ENCODE measurements around the gene TMEM266. TPM values are rescaled to one million over a fixed set of nuclear protein-coding genes. Genes with fewer than 3 reads are reported as not detected.

TMEM266 gene
- total RNA-seq, 1 experiment from 2014 or later: 0.10 TPM

GRCh38 chr15:76134537-76134936, 74.8 kb downstream of the TMEM266 start:
- DNase-seq: no peak
- Histone ChIP-seq H3K27ac (no peak overlapping the region), H3K27me3 (no peaks in the 10 kb centered on the region), H3K4me1 (no peaks in the 10 kb centered on the region), H3K4me3 (no peak overlapping the region), H3K36me3 (no peaks in the 10 kb centered on the region), H3K9me3 (replicated peaks) (no peaks in the 10 kb centered on the region)

- no peaks in the 10 kb centered on the region for H3K9me3 ChIP-seq (replicated peaks)
- H3K27ac ChIP-seq: no peak overlapping the region
Observed at GRCh38 chr15:76135516-76135915, 75.7 kb downstream of the TMEM266 start.

GRCh38 chr15:76138436-76138835, 78.7 kb downstream of the TMEM266 start:
- no peak overlapping the region for H3K27ac ChIP-seq
- H3K36me3 ChIP-seq: no peaks in the 10 kb centered on the region
- no peaks in the 10 kb centered on the region for H3K9me3 ChIP-seq (replicated peaks)
- no peak for DNase-seq
- no peak overlapping the region for H3K4me3 ChIP-seq
- H3K27me3 ChIP-seq: peaks cover 4% of the 10 kb centered on the region; the same call in 1 of the 2 replicates
- H3K4me1 ChIP-seq: no peaks in the 10 kb centered on the region

More at GRCh38 chr15:76135516-76135915, 75.7 kb downstream of the TMEM266 start:
- no peaks in the 10 kb centered on the region for H3K27me3 ChIP-seq
- H3K4me3 ChIP-seq: no peak overlapping the region
- no peak for DNase-seq
- H3K36me3 ChIP-seq: no peaks in the 10 kb centered on the region
- no peaks in the 10 kb centered on the region for H3K4me1 ChIP-seq

- H3K4me1 ChIP-seq: no peaks in the 10 kb centered on the region
- no peaks in the 10 kb centered on the region for H3K36me3 ChIP-seq
- DNase-seq: peak; percentile 68 to 90
- no peaks in the 10 kb centered on the region for H3K9me3 ChIP-seq (replicated peaks)
- H3K27me3 ChIP-seq: peaks cover 9% of the 10 kb centered on the region; the same call in 1 of the 2 replicates
- no peak overlapping the region for H3K4me3 ChIP-seq
- H3K27ac ChIP-seq: no peak overlapping the region
Observed at GRCh38 chr15:76139368-76140073, 79.7 kb downstream of the TMEM266 start.

GRCh38 chr15:76140074-76140464, 80.3 kb downstream of the TMEM266 start:
- H3K9me3 ChIP-seq (replicated peaks): no peaks in the 10 kb centered on the region
- H3K36me3 ChIP-seq: no peaks in the 10 kb centered on the region
- no peaks in the 10 kb centered on the region for H3K4me1 ChIP-seq
- H3K27ac ChIP-seq: no peak overlapping the region
- DNase-seq: no peak
- H3K27me3 ChIP-seq: peaks cover 9% of the 10 kb centered on the region; the same call in 1 of the 2 replicates
- H3K4me3 ChIP-seq: no peak overlapping the region

GRCh38 chr15:76146812-76147211, 87.0 kb downstream of the TMEM266 start:
- Histone ChIP-seq H3K4me1 (no peaks in the 10 kb centered on the region), H3K27me3 (peaks cover 9% of the 10 kb centered on the region; the same call in 1 of the 2 replicates), H3K9me3 (replicated peaks) (no peaks in the 10 kb centered on the region), H3K36me3 (no peaks in the 10 kb centered on the region), H3K27ac (no peak overlapping the region), H3K4me3 (no peak overlapping the region)
- no peak for DNase-seq

- peak; percentile 55 to 69 for DNase-seq
- H3K4me3 ChIP-seq: no peak overlapping the region
- no peak overlapping the region for H3K27ac ChIP-seq
- peaks cover 8% of the 10 kb centered on the region; the same call in 1 of the 2 replicates for H3K27me3 ChIP-seq
- no peaks in the 10 kb centered on the region for H3K9me3 ChIP-seq (replicated peaks)
- H3K36me3 ChIP-seq: no peaks in the 10 kb centered on the region
- H3K4me1 ChIP-seq: no peaks in the 10 kb centered on the region
Observed at GRCh38 chr15:76147906-76148570, 88.3 kb downstream of the TMEM266 start.

- H3K4me3 ChIP-seq: no peak overlapping the region
- no peaks in the 10 kb centered on the region for H3K9me3 ChIP-seq (replicated peaks)
- H3K36me3 ChIP-seq: no peaks in the 10 kb centered on the region
- H3K27ac ChIP-seq: no peak overlapping the region
- DNase-seq: no peak
- H3K27me3 ChIP-seq: peaks cover 4% of the 10 kb centered on the region
- no peaks in the 10 kb centered on the region for H3K4me1 ChIP-seq
Observed at GRCh38 chr15:76149291-76149915, 89.6 kb downstream of the TMEM266 start.

GRCh38 chr15:76150513-76150912, 90.7 kb downstream of the TMEM266 start:
- peaks cover 3% of the 10 kb centered on the region; the same call in 1 of the 2 replicates for H3K27me3 ChIP-seq
- H3K4me1 ChIP-seq: no peaks in the 10 kb centered on the region
- no peak overlapping the region for H3K27ac ChIP-seq
- no peaks in the 10 kb centered on the region for H3K9me3 ChIP-seq (replicated peaks)
- no peaks in the 10 kb centered on the region for H3K36me3 ChIP-seq
- no peak for DNase-seq
- H3K4me3 ChIP-seq: no peak overlapping the region

GRCh38 chr15:76150971-76151598, 91.3 kb downstream of the TMEM266 start:
- H3K27ac ChIP-seq: no peak overlapping the region
- no peaks in the 10 kb centered on the region for H3K4me1 ChIP-seq
- peaks cover 3% of the 10 kb centered on the region; the same call in 1 of the 2 replicates for H3K27me3 ChIP-seq
- H3K4me3 ChIP-seq: no peak overlapping the region
- no peaks in the 10 kb centered on the region for H3K36me3 ChIP-seq
- no peaks in the 10 kb centered on the region for H3K9me3 ChIP-seq (replicated peaks)
- DNase-seq: peak; percentile 71 to 86

GRCh38 chr15:76151599-76151974, 91.8 kb downstream of the TMEM266 start:
- H3K36me3 ChIP-seq: no peaks in the 10 kb centered on the region
- no peak overlapping the region for H3K4me3 ChIP-seq
- no peak overlapping the region for H3K27ac ChIP-seq
- DNase-seq: no peak
- H3K9me3 ChIP-seq (replicated peaks): no peaks in the 10 kb centered on the region
- H3K4me1 ChIP-seq: no peaks in the 10 kb centered on the region
- peaks cover 3% of the 10 kb centered on the region; the same call in 1 of the 2 replicates for H3K27me3 ChIP-seq

GRCh38 chr15:76152197-76152596, 92.4 kb downstream of the TMEM266 start:
- H3K4me1 ChIP-seq: no peaks in the 10 kb centered on the region
- H3K4me3 ChIP-seq: no peak overlapping the region
- H3K27me3 ChIP-seq: peaks cover 3% of the 10 kb centered on the region; the same call in 1 of the 2 replicates
- no peak overlapping the region for H3K27ac ChIP-seq
- no peaks in the 10 kb centered on the region for H3K36me3 ChIP-seq
- no peaks in the 10 kb centered on the region for H3K9me3 ChIP-seq (replicated peaks)
- no peak for DNase-seq

GRCh38 chr15:76153241-76154197, 93.7 kb downstream of the TMEM266 start:
- Histone ChIP-seq H3K36me3 (no peaks in the 10 kb centered on the region), H3K27ac (no peak overlapping the region), H3K4me3 (no peak overlapping the region), H3K9me3 (replicated peaks) (no peaks in the 10 kb centered on the region), H3K4me1 (no peaks in the 10 kb centered on the region), H3K27me3 (peaks cover 6% of the 10 kb centered on the region)
- DNase-seq: no peak

- Histone ChIP-seq H3K27ac (no peak overlapping the region), H3K27me3 (peaks cover 8% of the 10 kb centered on the region), H3K36me3 (no peaks in the 10 kb centered on the region), H3K4me1 (no peaks in the 10 kb centered on the region), H3K9me3 (replicated peaks) (no peaks in the 10 kb centered on the region), H3K4me3 (no peak overlapping the region)
- DNase-seq: no peak
Observed at GRCh38 chr15:76155731-76156130, 95.9 kb downstream of the TMEM266 start.
